ENCODE results near the gene TNRC18.
"Not testable (repeated sequence)": the region's sequence is repeated elsewhere in the genome, so short reads cannot be mapped to it uniquely, and the experiment has no call there.

Gene TNRC18

GRCh38 chr7:5267829-5268228, 155.8 kb downstream of the TNRC18 start:
- not testable (repeated sequence) for DNase-seq (ENCODE audit: low read depth)

- DNase-seq (ENCODE audit: low read depth) = no peak
Measured at GRCh38 chr7:5266191-5267028, 157.2 kb downstream of the TNRC18 start.

- DNase-seq (ENCODE audit: low read depth) = no peak
Measured at GRCh38 chr7:5265320-5266190, 158.1 kb downstream of the TNRC18 start.

- not testable (repeated sequence) for DNase-seq (ENCODE audit: low read depth)
Measured at GRCh38 chr7:5263066-5263465, 160.6 kb downstream of the TNRC18 start.

GRCh38 chr7:5260530-5261068, 163.0 kb downstream of the TNRC18 start:
- not testable (repeated sequence) for DNase-seq (ENCODE audit: low read depth)

Measured in stimulated activated CD8-positive, alpha-beta memory T cell treated with anti-CD3 and anti-CD28 coated beads, Interleukin-4, amount 100 ng/mL, for 24 hours (primary cell).